K562 (cell line): ENCODE measurements around the gene KASH5. TPM values are rescaled to one million over a fixed set of nuclear protein-coding genes. Genes with fewer than 3 reads are reported as not detected.

Source experiments
- CEBPZ ChIP-seq: fragments of 150-350 bp; IDR thresholded peaks from 2 replicates; pipeline ENCODE4 v1.6.1; 2014; ENCODE audit warnings: low read depth, mild to moderate bottlenecking, low read length, borderline replicate concordance
- CREB1 ChIP-seq, 2 experiments: sonication (generic) in 1 of 2; formaldehyde crosslinking in 1 of 2; IDR thresholded peaks; 2 replicates each; pipeline versions ENCODE4 v1.6.1 to v1.8.0; 2012 to 2022; ENCODE audit warnings: inconsistent platforms in 1 of 2, mild to moderate bottlenecking in 1 of 2, missing genetic modification reagents in 1 of 2, moderate library complexity in 1 of 2
- FOS ChIP-seq: IDR thresholded peaks from 3 replicates; pipeline ENCODE4 v1.6.1; 2011; ENCODE audit not compliant: insufficient read length; ENCODE audit errors: extremely low read depth
- FOSL1 ChIP-seq: fragments of 200-800 bp; sonication (Bioruptor generic); conservative IDR thresholded peaks from 2 replicates; pipeline ENCODE4 v1.6.1; 2016; ENCODE audit warnings: missing genetic modification characterization, missing compliant biosample characterization
- ILK ChIP-seq: fragments of 450-650 bp; IDR thresholded peaks from 2 replicates; pipeline ENCODE4 v1.6.1; 2016; ENCODE audit warnings: missing genetic modification characterization, low read depth, mild to moderate bottlenecking, missing compliant biosample characterization, moderate library complexity, borderline replicate concordance
- KAT8 ChIP-seq: fragments of 450-650 bp; IDR thresholded peaks from 2 replicates; pipeline ENCODE4 v1.6.1; 2016; ENCODE audit warnings: low read depth, mild to moderate bottlenecking
- MEIS2 ChIP-seq: fragments of 450-650 bp; IDR thresholded peaks from 2 replicates; pipeline ENCODE4 v1.6.1; 2014; ENCODE audit warnings: mild to moderate bottlenecking; ENCODE audit not compliant: partially characterized antibody
- NRF1 ChIP-seq, 2 experiments: fragments of 450-650 bp; IDR thresholded peaks in 1 of 2; conservative IDR thresholded peaks in 1 of 2; 2 replicates each; pipeline ENCODE4 v1.6.1; 2014; ENCODE audit warnings: mild to moderate bottlenecking in 2 of 2
- POLR2G ChIP-seq: fragments of 200-400 bp; formaldehyde crosslinking; IDR thresholded peaks from 2 replicates; pipeline ENCODE4 v1.6.1; 2017; ENCODE audit warnings: low read depth, mild to moderate bottlenecking, antibody characterized with exemption, low read length, moderate library complexity
- RB1 ChIP-seq: fragments of 450-650 bp; IDR thresholded peaks from 2 replicates; pipeline ENCODE4 v1.6.1; 2017; ENCODE audit warnings: low read depth, mild to moderate bottlenecking
- RBM17 ChIP-seq: fragments of 200-400 bp; formaldehyde crosslinking; IDR thresholded peaks from 2 replicates; pipeline ENCODE4 v1.6.1; 2017; ENCODE audit warnings: low read depth, mild to moderate bottlenecking, low read length, borderline replicate concordance
- RBM25 ChIP-seq: fragments of 200-400 bp; formaldehyde crosslinking; IDR thresholded peaks from 2 replicates; pipeline ENCODE4 v1.6.1; 2018; ENCODE audit warnings: low read length, low read depth, moderate library complexity; ENCODE audit not compliant: severe bottlenecking
- TCFL5 ChIP-seq: fragments of 250-450 bp; sonication (Bioruptor Pico); conservative IDR thresholded peaks from 2 replicates; pipeline ENCODE4 v1.6.1; 2021; ENCODE audit warnings: mild to moderate bottlenecking, moderate library complexity, matching md5 sums
- ZBTB1 ChIP-seq: sonication (generic); formaldehyde crosslinking; IDR thresholded peaks from 2 replicates; pipeline ENCODE4 v1.8.1; 2023; ENCODE audit warnings: missing genetic modification reagents, low read depth, mild to moderate bottlenecking, borderline replicate concordance
- ZNF143 ChIP-seq: sonication (generic); formaldehyde crosslinking; IDR thresholded peaks from 2 replicates; pipeline ENCODE4 v1.9.0; 2022; ENCODE audit warnings: mild to moderate bottlenecking, missing genetic modification reagents
- ZNF165 ChIP-seq: fragments of 250-450 bp; sonication (Bioruptor Pico); IDR thresholded peaks from 2 replicates; pipeline ENCODE4 v1.4.0; 2020; ENCODE audit warnings: borderline replicate concordance
- ZNF592 ChIP-seq: fragments of 450-650 bp; IDR thresholded peaks from 2 replicates; pipeline ENCODE4 v1.6.1; 2017; ENCODE audit warnings: antibody characterized with exemption, mild to moderate bottlenecking
- ZNF764 ChIP-seq: fragments of 250-450 bp; sonication (Bioruptor Pico); IDR thresholded peaks from 2 replicates; pipeline ENCODE4 v1.4.0; 2020; ENCODE audit warnings: low read depth, mild to moderate bottlenecking, moderate library complexity
- ZNF785 ChIP-seq: fragments of 250-450 bp; sonication (Bioruptor Pico); IDR thresholded peaks from 2 replicates; pipeline ENCODE4 v1.4.0; 2020; ENCODE audit warnings: mild to moderate bottlenecking
- polyA plus RNA-seq, 8 experiments: library from polyadenylated mRNA; depleted of rRNA in 4 of 8; stranded (reverse) in 5 of 8; unstranded in 3 of 8; fragments of >200 nt; fragmentation: Nextera tagmentation in 2 of 8; fragmentation: Illumina TruSeq in 1 of 8; extraction: Ambion mirVana in 2 of 8; extraction: Trizol in 1 of 8; gene quantifications; 2 replicates each; pipeline versions ENCODE4 v1.2.1 to v1.2.3, GENCODE V29; 2011 to 2014; ENCODE audit warnings: inconsistent platforms in 1 of 8, missing spikeins in 1 of 8
- total RNA-seq, 7 experiments: library from RNA; depleted of rRNA in 6 of 7; stranded (reverse); fragments of >200 nt in 6 of 7; fragmentation: Illumina TruSeq in 2 of 7; extraction: Trizol in 2 of 7; gene quantifications; 2 replicates each; pipeline versions ENCODE4 v1.2.1 to v1.2.3, GENCODE V29; 2011 to 2021; ENCODE audit warnings: low replicate concordance in 1 of 7
- TF ChIP-seq, protein P1 (sequence below): sonication (generic); formaldehyde crosslinking; IDR thresholded peaks from 2 replicates; pipeline ENCODE4 v1.8.1; 2022; ENCODE audit warnings: missing genetic modification reagents

The KASH5 gene
- total and polyA plus RNA-seq, 9 of the 15 experiments (the other 6 are each of a cell fraction or from before 2014, with no cell fraction given): 0.07 to 0.84 (median 0.34) TPM; not detected in 1

DNA sequence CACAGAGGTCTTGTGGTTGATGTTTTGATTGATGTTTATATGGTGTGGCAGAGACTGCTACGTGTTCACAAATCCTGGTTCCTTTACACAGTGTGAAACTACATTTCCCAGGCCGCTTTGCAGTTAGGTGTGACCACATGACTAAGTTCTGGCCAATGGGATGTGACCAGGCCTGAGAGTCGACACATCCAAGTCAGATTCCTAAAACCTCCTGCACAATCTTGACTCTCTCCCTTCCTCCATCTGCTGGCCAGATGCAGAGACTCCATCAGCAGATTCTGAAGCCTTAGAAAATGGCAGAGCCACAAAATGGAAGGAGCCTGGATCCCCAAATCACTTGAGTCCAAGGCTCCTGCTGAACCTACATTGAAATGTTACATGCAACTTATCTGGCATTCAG is 40.2 kb upstream of the KASH5 start (continued):
- TF ChIP-seq CEBPZ (no peak), ZNF165 (CRISPR knock-in tag) (no peak), ZNF785 (CRISPR knock-in tag) (no peak), POLR2G (no peak), FOS (peak; percentile 63), ZBTB1 (CRISPR knock-in tag) (no peak), ZNF764 (CRISPR knock-in tag) (no peak), FOSL1 (tag) (no peak), RB1 (no peak; the same call in 1 of the 2 replicates), TCFL5 (CRISPR knock-in tag) (no peak), MEIS2 (no peak), RBM17 (no peak), RBM25 (peak; percentile 24), ZNF143 (CRISPR knock-in tag) (peak; percentile 89), NRF1 (conservative IDR thresholded peaks at IDR 0.05 in 1 of 2, IDR thresholded peaks at IDR 0.05 in 1 of 2) (peak in 1 of 2 experiments; percentile 24; a peak in 1 of 4 replicates), ILK (tag) (no peak), KAT8 (peak; percentile 91), ZNF592 (0 out of 2 replicates have a peak, but pooled peaks have one; percentile 38), CREB1 (IDR thresholded peaks at IDR 0.05) (no peak), CREB1 (CRISPR knock-in tag; IDR thresholded peaks at IDR 0.05) (0 out of 2 replicates have a peak, but pooled peaks have one; percentile 37)
- TF ChIP-seq, protein P1, sequence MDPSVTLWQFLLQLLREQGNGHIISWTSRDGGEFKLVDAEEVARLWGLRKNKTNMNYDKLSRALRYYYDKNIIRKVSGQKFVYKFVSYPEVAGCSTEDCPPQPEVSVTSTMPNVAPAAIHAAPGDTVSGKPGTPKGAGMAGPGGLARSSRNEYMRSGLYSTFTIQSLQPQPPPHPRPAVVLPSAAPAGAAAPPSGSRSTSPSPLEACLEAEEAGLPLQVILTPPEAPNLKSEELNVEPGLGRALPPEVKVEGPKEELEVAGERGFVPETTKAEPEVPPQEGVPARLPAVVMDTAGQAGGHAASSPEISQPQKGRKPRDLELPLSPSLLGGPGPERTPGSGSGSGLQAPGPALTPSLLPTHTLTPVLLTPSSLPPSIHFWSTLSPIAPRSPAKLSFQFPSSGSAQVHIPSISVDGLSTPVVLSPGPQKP (CRISPR knock-in tag): no peak
